GM23248 (cell line): ENCODE results near the gene IL10RB.

Source experiments
- EZH2 ChIP-seq: fragments of 200-600 bp; sonication (generic); IDR thresholded peaks from 2 replicates; pipeline ENCODE4 v1.6.1; 2018; ENCODE audit warnings: antibody characterized with exemption, mild to moderate bottlenecking; ENCODE audit not compliant: insufficient read depth, poor library complexity, severe bottlenecking
- EZH2phosphoT487 ChIP-seq: fragments of 200-600 bp; sonication (generic); IDR thresholded peaks from 2 replicates; pipeline ENCODE4 v1.6.1; 2018; ENCODE audit warnings: antibody characterized with exemption, moderate library complexity, mild to moderate bottlenecking, low read depth; ENCODE audit not compliant: insufficient read depth

DNA sequence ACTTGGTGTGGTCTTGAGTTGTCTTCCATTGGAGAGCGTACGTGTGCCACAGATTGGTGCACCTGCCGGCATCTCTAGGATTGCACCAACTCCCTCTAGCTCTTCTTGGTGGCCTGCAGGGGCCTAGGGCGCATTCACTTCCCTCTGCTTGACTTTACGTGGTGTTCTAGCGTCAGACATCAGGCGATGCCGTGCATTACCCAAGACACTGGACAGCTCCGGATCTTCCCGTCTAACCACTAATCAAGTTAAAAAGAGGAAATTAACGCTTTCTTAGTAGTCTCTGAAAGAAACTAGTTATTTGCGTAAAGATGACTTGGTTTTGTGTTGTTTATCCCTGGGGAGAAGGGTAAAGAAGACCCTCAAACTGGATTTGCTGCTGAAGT lies 510 bp upstream of the IL10RB start:
- TF ChIP-seq EZH2 = no peak
- no peak for TF ChIP-seq EZH2phosphoT487
